ENCODE results near the gene OR51G2. TPM values are rescaled to one million over a fixed set of nuclear protein-coding genes. Genes with fewer than 3 reads are reported as not detected.

Gene OR51G2
- polyA plus RNA-seq (2012; rRNA removed) = not detected in 2 replicates
- not detected in 2 replicates for polyA plus RNA-seq (2012; cell fraction: cytosol; rRNA removed)
- polyA plus RNA-seq (2012; cell fraction: nucleus; rRNA removed) = not detected in 2 replicates

- Histone ChIP-seq H3K9ac (no peak within 1 kb of the TSS), H3K9me2 (no peaks in the 10 kb centered on the region), H3F3A (replicated peaks; ENCODE audit: insufficient read depth) (no peaks in the 10 kb centered on the region), H3K9me3 (no peaks in the 10 kb centered on the region), H3K4me2 (no peak within 1 kb of the TSS), H3K4me1 (ENCODE audit: control insufficient read depth in 1 of 2, insufficient read depth in 2 of 2, low read depth in 1 of 2, low read length in 1 of 2) (no peaks in the 10 kb centered on the region), H3K27me3 (ENCODE audit: insufficient read depth) (no peaks in the 10 kb centered on the region; the same call in 1 of the 2 replicates), H3K4me3 (ENCODE audit: low read depth in 2 of 2, low read length in 1 of 2) (no peak within 1 kb of the TSS), H2AFZ (ENCODE audit: low read depth) (no peak within 1 kb of the TSS), H3K27ac (ENCODE audit: low read depth in 2 of 2, low read length in 1 of 2) (no peak within 1 kb of the TSS), H3K36me3 (replicated peaks in 1 of 2; ENCODE audit: control insufficient read depth in 1 of 2, insufficient read depth in 2 of 2, low read length in 1 of 2) (no peaks in the 10 kb centered on the region), H4K20me1 (ENCODE audit: insufficient read depth) (no peaks in the 10 kb centered on the region), H3K79me2 (ENCODE audit: insufficient read depth) (no peaks in the 10 kb centered on the region)
- no peak for TF ChIP-seq JUND (IDR thresholded peaks at IDR 0.05)
- no peak for TF ChIP-seq MEF2A (IDR thresholded peaks at IDR 0.05; ENCODE audit: borderline replicate concordance, low read depth)
- no peak for TF ChIP-seq TAF1 (IDR thresholded peaks at IDR 0.05; ENCODE audit: borderline replicate concordance, low read depth, low read length)
- TF ChIP-seq ELF1 (IDR thresholded peaks at IDR 0.05) = no peak
- no peak for TF ChIP-seq RAD21 (IDR thresholded peaks at IDR 0.05; ENCODE audit: low read length)
- no peak for TF ChIP-seq REST (IDR thresholded peaks at IDR 0.05; ENCODE audit: low read depth, low read length)
- TF ChIP-seq PBX3 (IDR thresholded peaks at IDR 0.05) = no peak
- TF ChIP-seq RXRA (IDR thresholded peaks at IDR 0.05; ENCODE audit: borderline replicate concordance, low read depth) = no peak
- no peak for TF ChIP-seq TCF12 (IDR thresholded peaks at IDR 0.05)
- no peak for TF ChIP-seq FOXJ3 (CRISPR knock-in tag; IDR thresholded peaks at IDR 0.05)
- no peak for TF ChIP-seq GABPA (IDR thresholded peaks at IDR 0.05; ENCODE audit: low read depth)
- TF ChIP-seq MAX (IDR thresholded peaks at IDR 0.05; ENCODE audit: low read depth) = no peak
- TF ChIP-seq POLR2AphosphoS5 (IDR thresholded peaks at IDR 0.05; ENCODE audit: low read depth, low read length) = no peak
- TF ChIP-seq SIN3A (IDR thresholded peaks at IDR 0.05; ENCODE audit: borderline replicate concordance, low read depth, low read length) = no peak
- no peak for TF ChIP-seq FOSL2 (IDR thresholded peaks at IDR 0.05; ENCODE audit: borderline replicate concordance, low read depth)
- TF ChIP-seq IRF3 (IDR thresholded peaks at IDR 0.05; ENCODE audit: low read depth, low read length) = no peak
- TF ChIP-seq EZH2phosphoT487 (IDR thresholded peaks at IDR 0.05; ENCODE audit: borderline replicate concordance, low read depth) = no peak
- TF ChIP-seq SMC3 (IDR thresholded peaks at IDR 0.05; ENCODE audit: low read depth, low read length) = no peak
- no peak for TF ChIP-seq NFIC (IDR thresholded peaks at IDR 0.05; ENCODE audit: borderline replicate concordance)
- no peak for TF ChIP-seq EP300 (IDR thresholded peaks at IDR 0.05; ENCODE audit: borderline replicate concordance in 1 of 2, low read depth in 1 of 2, low read length in 1 of 2)
- CTCF ChIA-PET = no interaction called here
- POLR2A ChIA-PET = no interaction called here
- no peak for DNase-seq
- 5% methylated on average over 4 of the region's 4 CpGs for WGBS (ENCODE audit: low lambda C conversion rate)
Observed at GRCh38 chr11:4919250-4919649, at the start of gene OR51G2. TSS of gene OR51G2 (minus strand) at chr11:4919350. CDS start at chr11:4915663, 3,687 bp downstream.

Data from SK-N-SH (cell line).